ENCODE results near the gene ZNF324. TPM values are rescaled to one million over a fixed set of nuclear protein-coding genes. Genes with fewer than 3 reads are reported as not detected.
"Not testable (repeated sequence)": the region's sequence is repeated elsewhere in the genome, so short reads cannot be mapped to it uniquely, and the experiment has no call there.

Gene ZNF324
- total RNA-seq, 1 donor from 2014 or later: 9.3 TPM

GRCh38 chr19:58469241-58470013, 2.5 kb downstream of the ZNF324 start:
- Histone ChIP-seq H2AFZ (ENCODE audit: low read depth, low read length) (no peak overlapping the region), H3K27me3 (ENCODE audit: insufficient read depth, low read length) (no peaks in the 10 kb centered on the region), H3K4me2 (ENCODE audit: low read length) (no peak overlapping the region), H3K36me3 (ENCODE audit: insufficient read depth, low read length) (peaks cover 9% of the 10 kb centered on the region), H3K79me2 (ENCODE audit: insufficient read depth, low read length) (peaks cover 27% of the 10 kb centered on the region), H3K9ac (ENCODE audit: low read length) (no peak overlapping the region), H3K4me1 (ENCODE audit: insufficient read depth, low read length) (peaks cover 21% of the 10 kb centered on the region), H3K9me3 (ENCODE audit: insufficient read depth, low read depth, low read length) (no peaks in the 10 kb centered on the region), H4K20me1 (ENCODE audit: insufficient read depth, low read length) (peaks cover 46% of the 10 kb centered on the region), H3K27ac (ENCODE audit: low read depth, low read length) (no peak overlapping the region), H3K4me3 (ENCODE audit: insufficient read depth, low read depth, low read length) (no peak overlapping the region)
- Mint-ChIP-seq H3K27me3 (ENCODE audit: low read depth, unreplicated experiment) (peaks cover 2% of the 10 kb centered on the region), H3K36me3 (ENCODE audit: low read depth, unreplicated experiment) (peaks cover 22% of the 10 kb centered on the region), H3K9me3 (ENCODE audit: unreplicated experiment) (no peaks in the 10 kb centered on the region), H3K4me3 (ENCODE audit: unreplicated experiment) (no peak overlapping the region), H3K4me1 (ENCODE audit: low read depth, unreplicated experiment) (peaks cover 24% of the 10 kb centered on the region), H3K27ac (ENCODE audit: unreplicated experiment) (no peak overlapping the region)
- DNase-seq (ENCODE audit: low read depth) (no peak), FAIRE-seq (no peak)
- no peak for TF ChIP-seq CTCF (IDR thresholded peaks at IDR 0.05; ENCODE audit: insufficient read depth, low read depth, low read length)
- no peak for TF ChIP-seq EZH2 (IDR thresholded peaks at IDR 0.05; ENCODE audit: insufficient read depth, low read length)

DNA sequence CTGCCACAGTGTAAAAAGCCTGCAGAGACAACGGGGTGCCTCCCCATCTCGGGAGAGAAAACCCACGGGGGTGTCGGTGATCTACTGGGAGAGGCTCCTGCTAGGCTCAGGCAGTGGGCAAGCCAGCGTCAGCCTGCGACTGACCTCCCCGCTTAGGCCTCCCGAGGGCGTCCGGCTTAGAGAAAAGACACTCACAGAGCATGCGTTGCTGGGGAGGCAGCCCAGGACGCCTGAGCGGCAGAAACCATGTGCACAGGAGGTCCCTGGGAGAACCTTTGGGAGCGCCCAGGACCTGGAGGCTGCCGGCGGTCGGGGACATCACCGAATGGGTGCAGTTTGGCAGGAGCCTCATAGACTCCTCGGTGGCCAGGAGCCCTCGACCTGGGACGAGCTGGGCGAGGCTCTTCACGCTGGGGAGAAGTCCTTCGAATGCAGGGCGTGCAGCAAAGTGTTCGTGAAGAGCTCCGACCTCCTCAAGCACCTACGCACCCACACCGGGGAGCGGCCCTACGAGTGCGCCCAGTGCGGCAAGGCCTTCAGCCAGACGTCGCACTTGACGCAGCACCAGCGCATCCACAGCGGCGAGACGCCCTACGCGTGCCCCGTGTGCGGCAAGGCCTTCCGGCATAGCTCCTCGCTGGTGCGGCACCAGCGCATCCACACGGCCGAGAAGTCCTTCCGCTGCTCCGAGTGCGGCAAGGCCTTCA, 4.1 kb downstream of the ZNF324 start:
- H3K4me1 Mint-ChIP-seq (ENCODE audit: low read depth, unreplicated experiment): peaks cover 35% of the 10 kb centered on the region
- not testable (repeated sequence) for H3K27ac ChIP-seq (ENCODE audit: low read depth, low read length); H3K4me2 ChIP-seq (ENCODE audit: low read length); H3K9me3 ChIP-seq (ENCODE audit: insufficient read depth, low read depth, low read length); H3K4me3 Mint-ChIP-seq (ENCODE audit: unreplicated experiment); H3K9ac ChIP-seq (ENCODE audit: low read length); H2AFZ ChIP-seq (ENCODE audit: low read depth, low read length); H3K36me3 ChIP-seq (ENCODE audit: insufficient read depth, low read length); DNase-seq (ENCODE audit: low read depth); H3K27ac Mint-ChIP-seq (ENCODE audit: unreplicated experiment); H3K27me3 Mint-ChIP-seq (ENCODE audit: low read depth, unreplicated experiment); FAIRE-seq; H3K27me3 ChIP-seq (ENCODE audit: insufficient read depth, low read length); H3K9me3 Mint-ChIP-seq (ENCODE audit: unreplicated experiment); H3K4me3 ChIP-seq (ENCODE audit: insufficient read depth, low read depth, low read length)
- H3K36me3 Mint-ChIP-seq (ENCODE audit: low read depth, unreplicated experiment): peaks cover 23% of the 10 kb centered on the region
- Histone ChIP-seq H3K4me1 (ENCODE audit: insufficient read depth, low read length) (peaks cover 33% of the 10 kb centered on the region), H3K79me2 (ENCODE audit: insufficient read depth, low read length) (peaks cover 27% of the 10 kb centered on the region), H4K20me1 (ENCODE audit: insufficient read depth, low read length) (peaks cover 47% of the 10 kb centered on the region)

- FAIRE-seq (no peak), DNase-seq (ENCODE audit: low read depth) (no peak)
- Mint-ChIP-seq H3K4me3 (ENCODE audit: unreplicated experiment) (no peak overlapping the region), H3K27me3 (ENCODE audit: low read depth, unreplicated experiment) (no peaks in the 10 kb centered on the region), H3K9me3 (ENCODE audit: unreplicated experiment) (no peaks in the 10 kb centered on the region), H3K4me1 (ENCODE audit: low read depth, unreplicated experiment) (peaks cover 35% of the 10 kb centered on the region), H3K36me3 (ENCODE audit: low read depth, unreplicated experiment) (peaks cover 23% of the 10 kb centered on the region), H3K27ac (ENCODE audit: unreplicated experiment) (no peak overlapping the region)
- H3K4me3 ChIP-seq (ENCODE audit: insufficient read depth, low read depth, low read length): no peak overlapping the region
- peaks cover 35% of the 10 kb centered on the region for H3K4me1 ChIP-seq (ENCODE audit: insufficient read depth, low read length)
- no peak overlapping the region for H3K9ac ChIP-seq (ENCODE audit: low read length)
- no peak overlapping the region for H2AFZ ChIP-seq (ENCODE audit: low read depth, low read length)
- H3K9me3 ChIP-seq (ENCODE audit: insufficient read depth, low read depth, low read length): no peaks in the 10 kb centered on the region
- peaks cover 9% of the 10 kb centered on the region for H3K36me3 ChIP-seq (ENCODE audit: insufficient read depth, low read length)
- TF ChIP-seq CTCF (IDR thresholded peaks at IDR 0.05; ENCODE audit: insufficient read depth, low read depth, low read length) (no peak), EZH2 (IDR thresholded peaks at IDR 0.05; ENCODE audit: insufficient read depth, low read length) (no peak)
- no peaks in the 10 kb centered on the region for H3K27me3 ChIP-seq (ENCODE audit: insufficient read depth, low read length)
- no peak overlapping the region for H3K4me2 ChIP-seq (ENCODE audit: low read length)
- H4K20me1 ChIP-seq (ENCODE audit: insufficient read depth, low read length): peaks cover 47% of the 10 kb centered on the region
- H3K27ac ChIP-seq (ENCODE audit: low read depth, low read length): no peak overlapping the region
- H3K79me2 ChIP-seq (ENCODE audit: insufficient read depth, low read length): peaks cover 27% of the 10 kb centered on the region
Observed at GRCh38 chr19:58471736-58472135, 4.9 kb downstream of the ZNF324 start.
